GM18868 (cell line): Measurements from ENCODE around the gene MB21D2.
"Not testable (repeated sequence)": the region's sequence is repeated elsewhere in the genome, so short reads cannot be mapped to it uniquely, and the experiment has no call there.

ENCODE experiments used
- ATAC-seq: cut with Tn5 transposase; IDR thresholded peaks from one replicate; pipeline ENCODE4 v1.9.1; 2021; ENCODE audit warnings: mild to moderate bottlenecking, moderate library complexity; ENCODE audit not compliant: unreplicated experiment

Gene MB21D2

DNA sequence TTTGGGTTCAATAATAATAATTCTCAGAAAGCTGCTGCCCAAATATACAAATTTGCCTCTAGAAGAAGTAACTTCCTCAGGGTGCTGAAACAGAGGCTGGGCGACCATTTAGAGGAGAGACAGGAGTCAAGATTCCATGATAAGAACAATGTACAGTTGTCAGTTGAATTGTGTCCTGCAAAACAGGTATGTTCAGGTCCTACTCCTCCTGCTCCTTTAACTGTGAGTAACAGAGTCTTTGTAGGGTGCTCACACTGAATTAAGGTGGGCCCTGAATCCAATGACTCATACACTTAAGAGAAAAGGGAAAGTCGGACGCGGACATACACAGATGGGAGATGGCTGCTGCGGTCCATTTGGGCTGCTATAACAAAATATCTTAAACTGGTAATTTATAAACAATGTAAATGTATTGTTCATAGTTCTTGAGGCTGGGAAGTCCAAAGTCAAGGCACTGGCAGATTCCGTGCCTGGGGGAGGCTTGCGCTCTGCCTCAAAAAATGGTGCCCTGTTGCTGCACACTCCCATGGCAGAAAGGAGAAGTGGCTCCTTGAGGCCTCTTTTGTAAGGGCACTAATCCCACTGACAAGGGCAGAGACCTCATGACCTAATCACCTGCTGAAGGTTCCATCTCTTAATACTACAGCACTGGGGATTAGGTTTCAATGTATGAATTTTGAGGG, 55.1 kb downstream of the MB21D2 start:
- no peak for ATAC-seq

DNA sequence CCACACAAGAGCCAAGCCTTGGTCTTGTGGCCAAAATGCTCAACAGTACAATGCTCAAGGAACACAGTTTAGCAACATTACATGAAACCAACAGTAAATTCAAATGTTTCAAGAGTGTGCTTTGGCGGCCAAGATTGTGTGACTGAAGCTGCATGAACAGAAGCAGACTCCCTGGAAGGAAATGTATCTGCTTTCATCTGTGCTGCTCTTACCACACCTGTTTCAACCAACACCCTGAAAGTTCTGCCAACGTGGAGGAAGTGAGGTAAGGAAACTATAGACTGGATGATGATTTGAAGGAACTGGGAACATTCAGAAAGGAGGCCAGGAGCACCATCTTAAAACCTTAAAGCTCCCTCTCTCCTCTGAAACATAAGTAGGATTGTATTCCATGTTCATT, 55.7 kb downstream of the MB21D2 start:
- ATAC-seq: peak; percentile 51

DNA sequence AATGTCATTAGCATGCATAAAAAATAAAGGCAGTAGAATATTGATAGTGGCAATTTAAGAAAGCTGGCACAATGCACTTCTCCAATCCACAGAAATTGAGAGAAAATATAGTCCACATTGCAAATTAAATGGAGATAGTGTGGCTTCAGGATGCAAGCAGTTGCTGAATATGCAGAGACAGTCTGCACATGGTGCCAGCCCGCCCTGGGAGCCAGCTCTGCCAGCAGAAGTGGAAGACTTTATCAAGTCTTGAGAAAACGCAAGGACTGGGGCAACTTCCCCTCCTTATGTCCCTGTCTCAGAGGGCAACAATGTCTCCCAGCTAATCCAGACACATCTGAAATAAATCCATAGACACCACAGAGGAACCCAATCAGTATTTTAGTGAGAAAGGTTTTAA, 57.2 kb downstream of the MB21D2 start:
- ATAC-seq: no peak

DNA sequence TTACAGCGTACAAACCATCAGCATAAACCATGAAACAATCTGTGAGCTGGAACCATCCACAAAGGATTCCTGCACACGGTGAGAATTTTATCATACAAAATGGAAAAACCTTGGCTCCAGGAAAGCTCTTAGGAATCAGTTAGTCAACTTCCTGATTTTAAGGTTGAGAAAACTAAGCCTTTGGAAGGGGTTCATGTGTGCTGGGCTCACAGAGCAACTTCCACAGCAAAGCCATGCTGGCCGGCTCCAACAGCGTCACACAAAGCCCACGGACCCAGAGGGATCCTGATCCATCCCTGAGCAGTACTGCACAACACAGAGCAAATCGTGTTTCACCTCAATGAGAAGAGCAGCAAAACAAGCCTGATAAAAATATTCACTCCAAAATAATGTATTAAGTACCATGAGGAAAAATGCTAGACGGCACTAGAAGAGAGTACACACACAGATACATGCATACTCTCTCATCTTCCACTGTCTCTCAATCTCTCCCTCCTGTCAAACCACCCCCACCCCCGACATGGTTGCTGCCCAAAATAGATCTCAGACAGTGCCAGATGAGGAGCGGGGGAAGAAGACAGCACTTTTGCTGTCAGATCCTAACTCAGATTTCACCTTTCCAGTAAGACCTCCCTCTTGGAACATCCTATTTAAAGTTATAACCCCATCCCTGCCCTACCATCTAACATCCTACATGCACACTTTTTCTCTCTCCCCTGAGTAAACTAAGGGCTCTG, 58.6 kb downstream of the MB21D2 start:
- no peak for ATAC-seq

DNA sequence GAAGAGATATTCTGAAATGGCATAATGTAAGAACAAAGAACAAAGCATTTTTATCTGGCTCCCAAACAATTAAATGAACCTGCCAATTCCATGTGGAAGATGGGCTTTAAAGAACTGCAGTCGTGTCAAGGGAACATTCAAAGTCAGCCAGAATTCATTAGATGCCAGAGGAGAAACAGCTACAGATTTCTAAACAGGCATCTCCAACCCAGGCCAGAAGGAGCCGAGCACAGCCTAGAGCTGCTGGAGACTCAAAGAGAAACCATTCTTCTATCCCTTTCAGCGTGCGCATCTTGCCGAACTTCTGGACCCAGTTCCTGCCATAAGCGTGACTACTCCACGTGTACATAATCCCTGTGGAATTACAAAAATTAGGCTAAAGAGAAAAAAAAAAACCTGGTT, 60.4 kb downstream of the MB21D2 start:
- no peak for ATAC-seq

DNA sequence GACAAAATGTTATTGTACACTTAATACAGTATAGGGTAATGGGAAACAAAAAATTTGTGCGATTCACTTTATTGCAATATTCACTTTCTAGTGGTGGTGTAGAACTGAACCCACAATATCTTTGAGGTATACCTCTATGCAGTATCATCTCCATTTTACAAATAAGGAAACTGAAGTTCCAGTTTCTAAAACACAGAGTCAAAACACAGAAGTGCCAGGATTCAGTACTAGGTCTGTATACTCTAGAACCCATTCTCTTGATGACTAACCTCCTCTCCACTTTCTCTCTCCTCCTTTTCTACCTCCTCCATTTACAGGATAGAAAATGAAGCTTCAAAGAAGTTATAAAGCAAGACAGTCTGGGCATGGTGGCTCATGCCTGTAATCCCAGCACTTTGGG, 62.2 kb downstream of the MB21D2 start:
- ATAC-seq: peak; percentile 17

DNA sequence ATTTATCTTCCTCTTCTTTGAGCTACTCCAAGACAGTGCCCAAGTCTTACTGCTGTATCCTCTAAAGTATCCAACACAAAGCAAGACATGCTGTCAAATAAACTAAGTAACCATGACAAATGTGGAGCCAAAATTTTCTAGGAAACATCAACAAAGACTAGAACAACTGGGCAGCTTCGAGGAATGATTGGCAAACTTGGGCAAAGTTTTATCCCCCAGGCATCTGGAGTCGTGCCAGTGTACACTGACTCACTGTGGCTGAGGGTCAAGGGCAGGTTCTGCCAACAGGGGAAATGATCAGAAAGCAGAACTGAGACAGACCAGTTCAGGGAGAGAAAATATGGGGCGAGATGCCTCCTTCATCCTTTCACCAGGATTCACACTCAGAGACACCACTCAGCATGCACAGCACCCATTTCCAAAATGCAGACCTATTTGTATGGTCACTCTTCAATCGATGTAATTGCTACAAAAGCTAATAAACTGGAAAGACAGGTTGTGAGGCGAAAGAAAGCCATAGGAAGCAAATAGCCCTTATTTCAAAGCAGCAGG, 65.8 kb downstream of the MB21D2 start:
- ATAC-seq: peak; percentile 58

DNA sequence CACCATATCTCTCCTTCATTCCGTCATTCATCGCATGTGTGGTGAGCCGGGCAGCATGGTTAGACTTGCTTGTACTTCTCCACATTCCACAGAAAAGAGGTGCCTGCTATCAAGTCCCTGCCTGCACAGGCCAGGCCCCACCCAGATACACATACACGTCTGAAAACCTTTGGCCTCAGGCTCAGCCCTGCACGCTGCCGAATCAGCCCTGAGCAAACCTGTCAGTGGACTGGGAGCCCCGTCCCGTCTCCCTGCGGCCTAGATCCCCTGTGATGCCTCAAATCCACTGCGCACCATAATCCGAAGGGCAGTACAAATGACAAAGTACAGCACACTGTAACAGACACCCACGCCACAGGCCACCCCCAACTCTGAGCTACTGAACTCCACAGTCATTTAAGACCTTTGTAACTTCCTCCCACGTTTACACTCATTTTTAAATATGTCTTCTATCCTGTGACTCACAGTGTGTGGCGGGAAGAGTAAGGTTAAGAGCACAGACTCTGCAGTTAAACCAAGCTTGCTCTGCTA, 67.1 kb downstream of the MB21D2 start:
- ATAC-seq: peak; percentile 76

DNA sequence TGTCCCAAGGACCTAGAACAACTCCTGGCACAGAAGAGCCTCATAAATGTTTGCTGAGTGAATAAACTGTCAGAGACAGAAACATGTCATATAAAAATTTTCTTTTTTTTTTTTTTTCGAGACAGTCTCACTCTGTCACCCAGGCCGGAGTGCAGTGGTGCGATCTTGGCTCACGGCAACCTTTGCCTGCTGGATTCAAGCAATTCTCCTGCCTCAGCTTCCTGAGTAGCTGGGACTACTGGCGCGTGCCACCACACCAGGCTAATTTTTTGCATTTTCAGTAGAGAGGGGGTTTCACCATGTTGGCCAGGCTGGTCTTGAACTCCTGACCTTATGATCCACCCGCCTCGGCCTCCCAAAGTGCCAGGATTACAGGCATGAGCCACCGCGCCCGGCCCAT, 67.8 kb downstream of the MB21D2 start:
- ATAC-seq: not testable (repeated sequence)

DNA sequence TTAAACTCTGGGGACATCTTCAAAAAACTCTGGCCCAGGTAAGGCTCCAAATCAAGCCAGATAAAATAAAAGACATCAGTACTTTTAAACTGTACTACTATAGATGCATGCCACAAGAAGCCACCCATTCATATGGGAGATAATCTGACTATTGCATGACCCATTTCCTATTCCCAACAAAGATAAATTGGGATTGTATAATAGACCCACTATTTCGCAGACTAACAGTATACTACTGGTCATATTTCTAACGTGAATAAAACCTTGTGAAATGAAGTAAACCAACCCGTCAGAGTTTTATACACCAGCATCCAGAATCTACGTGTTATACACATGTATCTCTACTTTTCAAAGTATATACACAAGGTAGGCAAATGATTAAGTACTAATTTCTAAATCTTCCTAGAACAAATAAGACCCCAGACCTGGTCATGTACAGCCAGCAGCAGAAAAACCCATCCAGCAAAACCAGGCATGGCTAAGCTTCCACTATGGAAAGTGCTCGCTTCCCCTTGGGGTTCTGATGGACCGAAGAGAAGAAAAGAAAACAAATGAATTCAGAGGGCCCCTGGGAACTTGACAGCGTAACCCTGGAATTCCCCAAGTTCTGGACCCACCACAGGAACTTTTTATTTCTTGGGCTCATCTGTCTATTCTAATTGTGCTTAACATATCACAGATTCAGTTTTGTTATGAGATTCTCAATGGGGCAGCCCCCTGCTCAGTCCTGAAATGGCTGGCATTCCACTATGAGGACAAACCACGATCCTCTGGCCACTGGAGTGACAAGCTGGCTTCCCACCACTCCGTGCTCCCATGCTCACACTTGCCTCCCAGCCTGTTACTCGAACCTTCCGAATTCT, 69.1 kb downstream of the MB21D2 start:
- ATAC-seq: peak; percentile 35

DNA sequence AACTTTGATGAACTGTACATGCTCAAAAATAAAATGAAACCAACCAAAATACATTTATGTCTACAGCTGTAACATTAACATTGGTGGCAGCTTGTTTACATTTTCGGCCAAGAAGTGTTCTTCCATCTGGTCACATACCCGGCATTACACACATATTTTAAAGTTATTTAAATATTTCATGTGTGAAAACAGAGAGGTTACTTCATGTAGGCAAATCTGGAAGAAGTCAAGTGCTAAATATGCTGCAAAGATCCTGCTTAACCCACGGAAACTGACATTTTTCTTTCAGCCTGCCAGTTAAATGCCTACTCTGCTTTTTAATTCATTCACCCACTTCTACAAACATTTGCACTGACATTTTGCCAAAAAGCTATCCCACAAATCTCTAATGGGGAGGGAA, 69.7 kb downstream of the MB21D2 start:
- ATAC-seq: no peak

DNA sequence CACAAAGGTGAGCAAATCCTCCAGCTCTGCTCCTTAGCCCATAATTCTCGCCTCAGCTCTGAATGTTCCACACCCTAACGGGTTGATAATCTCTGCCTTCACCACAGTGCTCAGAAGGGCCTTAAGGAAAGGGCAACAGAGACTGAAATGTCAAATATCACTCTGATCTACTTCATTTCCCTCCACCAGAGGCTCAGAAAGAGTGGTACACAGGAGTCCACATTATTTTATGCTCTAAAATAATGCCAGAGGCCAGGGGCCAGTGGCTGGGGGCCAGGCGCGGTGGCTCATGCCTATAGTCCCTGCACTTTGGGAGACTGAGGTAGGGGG, 72.2 kb downstream of the MB21D2 start:
- ATAC-seq: no peak

DNA sequence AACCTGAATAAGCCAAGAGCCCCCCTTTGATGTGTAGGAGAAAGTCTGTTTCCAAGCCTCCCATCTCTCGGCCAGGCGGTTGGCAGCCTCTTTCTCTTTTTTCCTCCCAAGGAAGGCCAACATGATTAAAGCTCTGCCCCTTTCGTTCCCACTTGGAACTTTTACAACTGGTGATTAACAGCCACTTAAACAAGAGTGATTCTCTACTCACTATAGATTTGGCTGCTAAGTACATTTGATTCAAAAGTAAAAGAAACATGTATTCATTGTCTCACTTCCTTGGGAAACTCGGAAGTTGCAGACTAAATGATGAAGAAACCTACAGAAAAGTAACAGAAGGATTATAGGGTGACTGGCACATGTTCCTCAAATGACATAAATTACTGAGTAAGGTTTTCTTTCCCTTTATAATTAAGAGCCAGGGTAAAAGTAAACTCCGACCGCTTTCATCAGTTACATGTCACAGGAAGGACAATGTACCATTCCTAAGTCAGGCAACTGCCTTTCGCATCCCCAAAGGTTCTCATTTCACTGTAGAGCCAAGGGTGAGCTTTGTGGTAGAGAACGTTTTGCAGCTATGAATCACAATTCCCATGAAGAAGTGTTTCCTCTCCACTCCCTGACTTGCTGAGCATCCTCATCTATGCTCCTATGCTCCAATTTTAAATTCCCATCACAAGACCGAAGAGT, 72.7 kb downstream of the MB21D2 start:
- no peak for ATAC-seq

DNA sequence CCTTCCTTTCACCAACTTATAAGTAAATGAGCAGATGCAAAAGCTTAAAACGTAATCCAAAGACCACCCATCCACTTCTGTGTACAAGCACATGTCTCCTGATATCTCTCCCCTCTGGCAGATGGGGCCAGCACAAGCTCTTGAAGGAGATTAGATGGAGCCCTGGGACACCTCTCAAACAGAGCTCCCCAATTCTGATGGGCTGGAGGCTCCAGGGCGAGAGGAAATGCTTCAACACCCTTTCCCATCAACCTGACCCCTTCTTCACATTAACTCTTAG, 73.2 kb downstream of the MB21D2 start:
- ATAC-seq: no peak

DNA sequence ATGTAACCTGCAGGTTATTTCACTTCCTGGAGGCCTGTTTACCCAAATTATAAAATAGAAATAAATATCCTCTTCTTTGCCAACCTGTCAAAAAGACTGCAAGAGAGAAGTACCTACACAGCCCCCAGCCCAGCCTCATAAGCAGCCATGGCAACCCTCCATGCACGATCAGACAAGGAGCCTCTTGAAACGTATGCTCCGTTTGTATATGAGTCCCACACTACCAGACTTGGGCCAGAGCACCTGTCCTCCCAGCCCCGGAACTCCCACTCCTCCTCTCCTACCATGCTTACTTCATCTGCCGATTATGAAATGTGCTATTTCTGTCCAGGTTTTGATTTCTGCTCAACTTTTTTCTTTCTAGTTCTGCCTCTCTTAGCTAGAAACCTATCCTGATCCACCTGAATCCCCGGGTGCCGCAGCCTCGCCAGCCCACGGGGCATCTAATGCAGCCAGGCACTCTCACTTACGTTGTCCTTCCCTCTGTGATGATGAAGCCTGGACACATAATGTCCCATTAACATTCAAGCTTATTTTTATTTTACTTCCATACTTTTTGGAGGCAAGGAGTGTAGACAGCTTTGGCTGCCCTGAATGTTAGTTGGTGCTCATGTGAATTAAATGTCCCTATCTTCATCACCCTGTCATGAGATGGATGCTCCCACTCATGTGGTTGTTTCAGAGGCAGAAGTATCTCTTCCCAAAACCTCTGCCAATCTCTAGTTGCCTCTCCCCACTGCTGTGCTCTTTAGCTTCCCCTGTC, 73.8 kb downstream of the MB21D2 start:
- ATAC-seq: no peak

DNA sequence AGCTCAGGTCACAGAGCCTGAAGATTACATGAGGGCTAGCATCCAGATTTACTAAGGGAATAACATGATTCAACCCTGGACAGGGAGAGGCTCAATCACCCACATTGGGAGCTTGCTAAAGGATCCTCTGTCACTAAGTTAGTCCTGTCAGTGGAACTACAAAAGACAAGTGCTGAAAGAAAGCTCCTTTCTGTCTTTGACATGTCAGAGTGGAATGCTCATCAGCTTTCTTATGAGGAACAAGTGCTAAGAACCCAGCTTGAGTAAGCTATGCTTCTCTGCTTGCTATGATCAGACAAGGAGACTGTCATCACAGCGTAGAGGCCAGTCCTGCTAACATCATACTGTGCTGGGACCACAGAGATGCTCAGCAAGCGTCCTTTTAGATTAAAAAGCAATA, 74.5 kb downstream of the MB21D2 start:
- ATAC-seq: peak; percentile 34

DNA sequence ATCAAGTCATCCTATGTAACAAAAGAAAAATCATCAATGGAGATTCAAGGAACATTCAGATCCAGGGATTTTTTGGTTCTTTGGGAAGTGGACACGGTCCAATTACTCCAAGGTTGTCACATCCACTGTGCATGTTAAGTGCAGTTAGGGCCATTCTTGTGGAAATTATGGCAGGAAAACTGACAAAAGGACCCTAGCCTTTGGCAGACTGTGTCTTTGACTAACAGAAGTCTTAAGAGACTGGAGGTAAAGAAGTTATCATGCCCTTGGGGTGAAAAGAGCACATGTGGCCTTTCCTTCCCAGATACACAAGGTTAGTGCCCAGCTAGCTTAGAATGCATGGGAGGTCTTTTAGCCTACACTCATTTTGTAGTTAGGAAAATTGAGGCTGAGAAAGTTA, 74.9 kb downstream of the MB21D2 start:
- no peak for ATAC-seq

DNA sequence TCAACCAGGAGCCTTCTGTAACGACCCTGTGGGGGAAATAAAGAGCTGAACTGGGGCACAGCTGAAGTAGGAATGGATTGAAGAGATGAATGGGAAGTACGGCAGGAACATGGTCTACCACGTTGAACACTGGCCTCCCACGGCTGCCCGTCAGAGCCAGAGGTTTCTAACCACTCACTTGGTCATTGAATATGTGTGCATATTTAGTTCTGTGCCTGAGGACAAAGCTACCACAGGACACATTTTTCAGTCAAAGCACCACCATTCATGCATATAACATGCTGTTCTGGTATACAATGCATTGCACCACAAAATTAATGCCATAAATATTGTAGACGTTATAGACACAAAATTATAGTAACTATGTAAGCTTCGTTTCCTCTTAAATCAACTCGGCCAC, 75.5 kb downstream of the MB21D2 start:
- ATAC-seq: no peak

DNA sequence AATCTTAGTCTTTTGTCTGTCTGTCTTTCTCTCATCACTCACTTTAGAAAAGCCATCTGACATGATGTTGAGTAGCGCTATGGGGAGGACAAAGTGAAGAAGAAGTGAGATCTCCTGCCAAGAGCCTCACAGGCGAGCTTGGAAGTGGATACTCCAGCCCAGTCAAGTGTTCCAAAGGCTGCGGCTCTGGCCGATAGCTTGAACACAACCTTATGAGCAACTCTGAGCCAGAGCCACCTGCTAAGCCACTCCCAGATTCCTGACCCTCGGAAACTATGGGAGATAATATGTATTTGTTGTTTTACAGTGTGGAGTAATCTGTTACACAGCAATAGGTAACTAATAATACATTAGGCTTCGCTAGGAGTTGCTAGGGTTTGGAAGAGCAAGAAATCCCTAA, 76.2 kb downstream of the MB21D2 start:
- no peak for ATAC-seq

DNA sequence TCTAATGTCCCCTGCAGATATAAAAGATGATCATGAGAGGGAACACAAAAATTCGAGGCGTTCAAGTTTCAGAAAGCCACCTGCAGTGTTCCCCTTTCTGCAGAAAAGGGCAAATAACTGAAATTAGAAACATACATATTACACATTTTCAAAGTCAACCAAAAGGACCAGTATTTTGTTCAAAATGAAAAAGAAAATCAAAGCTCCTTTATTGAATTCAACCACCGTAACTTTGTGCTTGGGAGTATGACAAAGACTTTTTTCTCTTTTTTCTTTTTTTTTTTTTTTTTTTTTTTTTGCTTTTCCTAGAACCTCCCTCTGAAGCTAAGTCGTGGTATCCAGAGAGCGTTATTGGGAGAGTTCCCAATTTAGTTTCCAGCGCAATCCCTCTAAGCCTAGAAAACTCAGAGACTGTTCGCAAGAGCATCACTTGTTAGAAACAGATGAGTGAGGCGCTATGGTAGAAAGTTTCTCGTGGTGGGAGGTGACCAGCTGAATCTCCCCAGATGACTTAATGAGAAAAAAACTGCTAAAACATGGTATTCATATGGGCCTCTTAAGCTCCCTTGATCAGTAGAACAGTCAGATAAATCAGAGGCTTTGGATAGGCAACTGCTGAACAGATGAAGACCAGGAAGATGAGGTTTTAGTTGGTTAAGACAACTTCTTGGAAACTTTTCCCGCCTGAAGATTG, 77.4 kb downstream of the MB21D2 start:
- peak; percentile 23 for ATAC-seq
